GM06990 (cell line): Measurements from ENCODE around the gene CCNK.
A peak's percentile ranks its signal among the peaks of the same experiment; 100 is the strongest.

Source experiments
- DNase-seq: peaks from one replicate; pipeline ENCODE4 v3.0.0-alpha.2; 2011; ENCODE audit not compliant: insufficient read length; ENCODE audit errors: extremely low read depth
- H3K27me3 ChIP-seq: replicated peaks from 2 replicates; pipeline ENCODE4 v1.6.0; 2011; ENCODE audit warnings: low read length; ENCODE audit not compliant: control insufficient read depth, insufficient read depth
- H3K36me3 ChIP-seq: 2 replicates; pipeline ENCODE4 v1.5.1; 2011; ENCODE audit warnings: low read length; ENCODE audit not compliant: control insufficient read depth, insufficient read depth
- H3K4me3 ChIP-seq: replicated peaks from 2 replicates; pipeline ENCODE4 v1.5.1; 2011; ENCODE audit warnings: low read depth, mild to moderate bottlenecking, control low read depth, low read length
- CTCF ChIP-seq: IDR thresholded peaks from 2 replicates; pipeline ENCODE4 v1.5.1; 2011; ENCODE audit warnings: low read length, control low read depth, mild to moderate bottlenecking, inconsistent platforms; ENCODE audit not compliant: insufficient read depth, poor library complexity, severe bottlenecking

Gene CCNK

DNA sequence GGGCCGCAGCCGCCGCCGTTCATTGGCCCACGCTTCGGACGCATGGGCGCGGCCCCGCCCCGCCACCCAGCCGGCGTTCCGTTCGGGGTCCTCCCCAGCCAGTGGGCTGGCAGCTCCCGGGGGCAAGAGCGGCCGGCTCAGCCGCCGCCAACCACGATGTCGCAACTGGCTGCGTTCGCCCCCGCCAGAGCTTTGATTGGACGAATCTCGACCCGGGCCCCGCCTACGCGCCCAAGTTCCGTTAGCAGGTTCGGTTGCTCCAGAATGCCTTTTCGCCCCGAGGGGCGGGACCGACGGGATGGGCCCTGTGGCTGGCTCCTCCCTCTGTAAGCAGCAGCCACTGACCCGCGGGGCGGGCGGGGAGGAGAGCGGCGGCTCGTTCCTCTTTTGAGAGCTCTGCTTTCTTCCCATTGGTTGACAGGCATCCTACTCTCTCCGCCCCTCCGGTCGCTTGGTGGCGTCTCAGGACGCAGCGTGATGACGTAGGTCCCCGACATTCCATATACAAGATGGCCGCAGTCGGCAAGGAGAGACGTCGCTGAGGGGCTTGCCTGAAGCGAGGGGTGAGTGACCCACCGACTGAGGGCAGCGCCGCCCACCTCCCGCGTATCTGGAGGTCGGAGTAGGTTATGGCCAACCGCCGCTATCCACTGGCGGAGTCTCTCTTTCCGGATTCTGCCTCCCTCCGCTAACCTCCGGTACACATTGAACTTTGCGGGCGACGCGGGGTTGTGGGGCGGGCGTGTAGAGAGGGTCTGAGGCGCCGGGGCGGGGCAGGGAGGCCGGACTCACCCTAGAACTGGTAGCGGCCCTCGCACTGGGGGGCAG lies at the start of gene CCNK:
TSS of gene CCNK (plus strand) at position 493 of the 828 bp plus-strand sequence. CDS start 11,269 bp downstream, outside the sequence.
- Histone ChIP-seq H3K36me3 (no peaks in the 10 kb centered on the region), H3K27me3 (no peaks in the 10 kb centered on the region), H3K4me3 (peak within 1 kb of the TSS; percentile 98)
- peak; percentile 100 for DNase-seq
- no peak for TF ChIP-seq CTCF

DNA sequence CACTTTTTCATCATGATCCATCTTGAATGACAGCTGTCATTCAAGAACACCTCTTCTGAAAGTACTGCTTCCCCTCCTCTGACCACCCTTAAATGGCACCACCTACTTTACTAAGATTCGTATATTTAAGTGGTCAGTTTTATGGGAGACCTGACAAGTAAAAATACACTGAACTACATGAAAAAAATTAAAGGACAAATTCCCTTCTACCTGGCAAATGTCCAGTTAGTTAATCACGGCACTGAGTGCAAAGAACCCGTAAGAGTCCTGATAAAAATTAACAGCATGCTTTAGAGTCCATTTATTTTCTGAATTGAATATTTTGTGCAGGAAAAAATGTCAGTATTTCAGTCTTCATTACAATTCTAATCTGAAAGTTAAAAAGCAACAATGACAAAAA lies 49.2 kb upstream of the CCNK start:
- no peak for TF ChIP-seq CTCF
- DNase-seq = no peak

GRCh38 chr14:99432485-99432884 lies 48.7 kb upstream of the CCNK start:
- Histone ChIP-seq H3K36me3 (peaks cover 11% of the 10 kb centered on the region), H3K4me3 (no peak overlapping the region), H3K27me3 (no peaks in the 10 kb centered on the region)
- DNase-seq = no peak
- no peak for TF ChIP-seq CTCF

More for the DNA sequence above, 49.2 kb upstream of the CCNK start:
- Histone ChIP-seq H3K27me3 (no peaks in the 10 kb centered on the region), H3K36me3 (peaks cover 9% of the 10 kb centered on the region), H3K4me3 (no peak overlapping the region)

GRCh38 chr14:99435327-99435726 lies 45.9 kb upstream of the CCNK start:
- no peak for TF ChIP-seq CTCF
- Histone ChIP-seq H3K4me3 (no peak overlapping the region), H3K36me3 (peaks cover 4% of the 10 kb centered on the region), H3K27me3 (no peaks in the 10 kb centered on the region)
- DNase-seq = no peak

DNA sequence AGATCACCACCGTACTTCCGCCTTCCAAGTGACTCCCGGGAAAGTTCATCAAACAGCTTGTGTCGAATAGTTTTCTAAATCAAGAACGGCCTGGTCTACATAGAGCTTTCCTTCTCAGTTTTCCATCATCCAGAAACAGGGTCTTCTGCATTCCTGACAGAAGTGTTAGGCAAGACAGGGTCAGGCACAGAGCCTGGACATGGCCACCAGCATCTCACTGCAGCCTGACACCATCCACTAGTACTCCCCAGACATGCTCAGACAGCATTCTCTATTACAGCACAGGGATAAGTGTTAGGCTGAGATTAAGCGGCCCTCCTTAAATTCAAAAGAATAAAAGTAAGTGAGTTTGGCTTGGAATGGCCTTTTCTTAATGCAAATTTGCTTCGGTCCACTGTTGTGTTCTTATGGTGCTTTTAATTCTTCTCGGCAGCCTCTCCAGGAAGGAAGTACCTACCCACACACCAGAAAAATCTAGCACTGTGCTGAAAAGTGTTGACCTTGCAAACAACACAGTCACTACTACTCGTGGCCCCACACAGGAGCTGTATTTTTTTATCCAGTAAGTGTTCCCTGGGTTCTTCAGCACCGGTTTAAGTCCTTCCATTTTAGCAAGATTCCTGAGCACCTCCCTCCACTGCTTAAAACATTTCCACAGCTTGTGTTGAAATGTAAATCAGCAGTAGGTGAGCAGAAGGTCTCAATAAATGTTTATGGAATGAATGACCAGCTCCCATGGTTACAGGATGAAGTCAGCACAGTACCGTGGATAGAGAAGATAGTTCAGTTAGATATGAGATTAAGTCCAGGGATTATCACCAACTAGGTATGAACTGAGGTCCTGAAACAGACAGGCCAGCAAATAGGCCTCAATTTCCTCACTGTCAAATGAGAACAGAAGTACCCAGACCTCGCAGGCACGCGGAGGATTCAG lies 44.7 kb upstream of the CCNK start:
- no peak for TF ChIP-seq CTCF
- no peak for DNase-seq
- Histone ChIP-seq H3K36me3 (peaks cover 6% of the 10 kb centered on the region), H3K27me3 (no peaks in the 10 kb centered on the region), H3K4me3 (no peak overlapping the region)
